ENCODE data around the gene PLD3. TPM values are rescaled to one million over a fixed set of nuclear protein-coding genes. Genes with fewer than 3 reads are reported as not detected.

The PLD3 gene
- total RNA-seq, 2 experiments from 2014 or later, result 109 to 114 TPM

DNA sequence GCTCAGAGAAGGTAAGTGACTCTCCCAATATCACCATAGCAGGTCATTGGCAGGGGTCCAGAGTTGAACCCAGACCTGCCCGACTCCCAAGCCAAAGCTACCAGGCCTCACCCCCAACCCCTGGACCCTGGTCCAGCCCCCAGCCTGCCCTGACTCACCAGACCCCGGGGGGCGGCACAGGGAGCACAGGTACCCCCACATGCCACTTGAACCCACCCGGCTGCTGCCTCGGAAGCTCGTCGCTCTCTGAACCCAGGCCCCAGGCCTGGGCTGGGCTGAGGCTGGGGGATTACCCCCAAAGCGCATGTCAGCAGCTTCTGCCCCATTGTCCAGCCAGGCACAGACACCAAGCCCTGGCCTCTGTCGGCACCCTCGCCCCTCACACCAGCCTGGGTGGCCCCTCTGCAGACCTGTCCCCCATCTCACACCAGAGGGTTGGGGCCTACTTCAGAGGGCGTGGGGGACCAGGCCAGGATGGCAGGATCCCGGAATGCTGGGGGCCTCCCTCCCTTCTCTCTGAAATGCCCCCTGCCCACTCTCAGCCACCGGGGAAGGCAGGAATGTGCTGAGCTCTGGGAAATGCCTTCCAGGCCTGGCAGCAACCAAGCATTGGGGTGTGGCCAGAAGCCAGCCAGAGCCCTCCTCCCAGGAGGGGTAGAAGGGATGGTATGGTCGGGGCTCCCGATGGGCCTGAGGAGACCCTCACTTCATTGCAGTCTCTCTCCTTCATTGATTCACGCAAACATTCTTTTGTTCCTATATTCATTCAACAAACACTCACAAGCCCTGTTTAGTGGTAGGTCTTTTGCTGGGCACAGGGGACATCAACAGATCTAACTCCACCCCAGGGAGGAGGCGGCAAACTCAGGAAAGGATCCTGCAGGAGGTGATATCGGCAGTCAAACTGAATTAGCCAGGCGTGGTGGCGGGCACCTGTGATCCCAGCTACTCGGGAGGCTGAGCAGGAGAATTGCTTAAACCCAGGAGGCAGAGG is 66.3 kb downstream of the PLD3 start:
- Histone ChIP-seq H3K4me2 (ENCODE audit: low read length) (no peak overlapping the region), H2AFZ (ENCODE audit: low read length) (no peak overlapping the region), H3K9me3 (ENCODE audit: low read length) (no peaks in the 10 kb centered on the region), H4K20me1 (ENCODE audit: insufficient read depth, low read length) (no peaks in the 10 kb centered on the region), H3K27ac (ENCODE audit: low read depth, low read length, poor library complexity, severe bottlenecking) (no peak overlapping the region), H3K4me1 (ENCODE audit: insufficient read depth, low read length, poor library complexity, severe bottlenecking) (peaks cover 38% of the 10 kb centered on the region), H3K4me3 (ENCODE audit: low read depth, low read length, poor library complexity, severe bottlenecking) (no peak overlapping the region), H3K79me2 (ENCODE audit: insufficient read depth, low read depth, low read length) (no peaks in the 10 kb centered on the region), H3K9me2 (ENCODE audit: insufficient read depth, low read length) (no peaks in the 10 kb centered on the region), H3K36me3 (ENCODE audit: insufficient read depth, low read length) (no peaks in the 10 kb centered on the region)
- POLR2A ChIA-PET, result no interaction called here
- intact Hi-C loops (cut with micrococcal nuclease; ENCODE audit: unreplicated experiment), result no loop called here
- no peak for DNase-seq (ENCODE audit: low spot score)
- no peak for TF ChIP-seq CTCF (conservative IDR thresholded peaks at IDR 0.05; ENCODE audit: low read length)
- CTCF ChIA-PET (ENCODE audit: unreplicated experiment), result no interaction called here
- BruUV-seq (replicated peaks), result no TSS peak

DNA sequence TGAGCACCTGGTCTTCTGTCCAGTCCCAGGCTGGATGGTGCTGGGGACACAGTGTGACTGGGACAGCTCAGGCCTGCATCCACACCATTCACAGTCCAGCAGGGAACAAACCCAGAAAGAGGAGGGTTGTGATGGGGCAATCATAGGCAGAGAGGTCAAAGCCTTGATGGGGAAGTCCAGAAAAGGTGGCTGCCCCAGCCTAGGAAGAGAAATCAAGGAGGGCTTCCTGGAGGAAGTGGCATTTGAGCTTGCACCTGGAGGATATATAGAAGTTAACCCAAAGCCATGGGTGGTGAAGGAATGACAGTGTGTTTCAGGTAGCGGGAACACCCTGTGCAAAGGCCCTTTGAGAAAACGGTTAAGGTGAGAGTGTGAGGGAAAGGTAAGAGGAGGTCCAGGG is 67.3 kb downstream of the PLD3 start:
- H3K27ac ChIP-seq (ENCODE audit: low read depth, low read length, poor library complexity, severe bottlenecking), result no peak overlapping the region
- no peaks in the 10 kb centered on the region for H3K9me3 ChIP-seq (ENCODE audit: low read length)
- POLR2A ChIA-PET, result no interaction called here
- H3K4me2 ChIP-seq (ENCODE audit: low read length), result no peak overlapping the region
- CTCF ChIA-PET (ENCODE audit: unreplicated experiment), result no interaction called here
- intact Hi-C loops (cut with micrococcal nuclease; ENCODE audit: unreplicated experiment), result no loop called here
- no peak overlapping the region for H2AFZ ChIP-seq (ENCODE audit: low read length)
- peaks cover 28% of the 10 kb centered on the region for H3K4me1 ChIP-seq (ENCODE audit: insufficient read depth, low read length, poor library complexity, severe bottlenecking)
- BruUV-seq (replicated peaks), result no TSS peak
- no peak for DNase-seq (ENCODE audit: low spot score)
- no peaks in the 10 kb centered on the region for H3K79me2 ChIP-seq (ENCODE audit: insufficient read depth, low read depth, low read length)
- no peaks in the 10 kb centered on the region for H4K20me1 ChIP-seq (ENCODE audit: insufficient read depth, low read length)
- H3K9me2 ChIP-seq (ENCODE audit: insufficient read depth, low read length), result no peaks in the 10 kb centered on the region
- TF ChIP-seq CTCF (conservative IDR thresholded peaks at IDR 0.05; ENCODE audit: low read length), result no peak
- H3K36me3 ChIP-seq (ENCODE audit: insufficient read depth, low read length), result no peaks in the 10 kb centered on the region
- H3K4me3 ChIP-seq (ENCODE audit: low read depth, low read length, poor library complexity, severe bottlenecking), result no peak overlapping the region

DNA sequence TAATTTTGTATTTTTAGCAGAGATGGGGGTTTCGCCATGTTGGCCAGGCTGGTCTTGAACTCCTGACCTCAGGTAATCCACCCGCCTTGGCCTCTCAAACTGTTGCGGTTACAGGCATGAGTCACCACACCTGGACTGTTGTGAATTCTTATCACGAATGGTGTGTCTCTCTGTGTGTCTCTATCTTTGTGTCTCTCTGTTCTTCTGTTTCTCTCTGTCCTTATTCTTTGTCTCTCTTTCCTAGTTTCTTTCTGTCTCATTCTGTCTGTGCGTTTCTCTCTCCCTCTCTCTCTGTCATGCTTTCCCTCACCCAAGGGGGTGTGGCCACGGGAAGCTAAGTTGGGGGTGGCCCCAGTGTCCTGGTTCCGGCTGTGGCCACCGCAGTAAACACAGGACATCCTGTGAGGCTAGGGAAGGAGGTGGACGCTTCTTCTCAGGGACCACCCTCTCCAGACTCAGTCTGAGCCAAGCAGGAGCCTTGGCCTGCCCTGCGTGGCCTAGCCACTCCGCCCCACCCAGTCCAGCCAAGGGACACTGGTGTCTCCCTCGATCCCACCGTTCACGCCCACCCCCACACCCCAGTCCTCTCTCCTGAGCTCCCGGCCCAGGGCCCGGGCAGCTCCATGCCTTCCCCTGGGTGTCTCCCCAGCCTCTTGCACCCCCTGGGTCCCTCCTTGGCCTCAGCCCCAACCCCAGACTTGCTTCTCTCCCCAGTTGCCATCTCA is 68.6 kb downstream of the PLD3 start:
- peaks cover under 1% of the 10 kb centered on the region; the same call in 1 of the 2 replicates for H3K36me3 ChIP-seq (ENCODE audit: insufficient read depth, low read length)

More for the DNA sequence above, 68.6 kb downstream of the PLD3 start:
- ChIA-PET POLR2A (interaction anchor here (0.6 kb wide), 1 partner anchor 15 kb away, joined by 5 read pairs; no protein-coding TSS in a partner anchor), CTCF (ENCODE audit: unreplicated experiment) (interaction anchor here (0.6 kb wide), 1 partner anchor 112 kb away, joined by 9 read pairs; no protein-coding TSS in a partner anchor)
- DNase-seq (ENCODE audit: low spot score), result peak; percentile 39
- intact Hi-C loops (cut with micrococcal nuclease; ENCODE audit: unreplicated experiment), result no loop called here
- BruUV-seq (replicated peaks), result no TSS peak
- peak overlapping the region; percentile 5 for H3K27ac ChIP-seq (ENCODE audit: low read depth, low read length, poor library complexity, severe bottlenecking)
- H4K20me1 ChIP-seq (ENCODE audit: insufficient read depth, low read length), result no peaks in the 10 kb centered on the region
- no peaks in the 10 kb centered on the region for H3K9me2 ChIP-seq (ENCODE audit: insufficient read depth, low read length)
- H3K79me2 ChIP-seq (ENCODE audit: insufficient read depth, low read depth, low read length), result no peaks in the 10 kb centered on the region
- H3K9me3 ChIP-seq (ENCODE audit: low read length), result no peaks in the 10 kb centered on the region
- no peak overlapping the region for H3K4me3 ChIP-seq (ENCODE audit: low read depth, low read length, poor library complexity, severe bottlenecking)
- peaks cover 25% of the 10 kb centered on the region for H3K4me1 ChIP-seq (ENCODE audit: insufficient read depth, low read length, poor library complexity, severe bottlenecking)
- no peak for TF ChIP-seq CTCF (conservative IDR thresholded peaks at IDR 0.05; ENCODE audit: low read length)
- TF ChIP-seq EZH2phosphoT487 (IDR thresholded peaks at IDR 0.05; ENCODE audit: borderline replicate concordance, low read depth, low read length), result no peak
- H2AFZ ChIP-seq (ENCODE audit: low read length), result no peak overlapping the region; the same call in 1 of the 2 replicates
- H3K4me2 ChIP-seq (ENCODE audit: low read length), result no peak overlapping the region
